ENCODE data around the gene EXTL1. TPM values are rescaled to one million over a fixed set of nuclear protein-coding genes. Genes with fewer than 3 reads are reported as not detected.
A peak's percentile ranks its signal among the peaks of the same experiment; 100 is the strongest.
"Not testable (repeated sequence)": the region's sequence is repeated elsewhere in the genome, so short reads cannot be mapped to it uniquely, and the experiment has no call there.

Gene EXTL1, protein sequence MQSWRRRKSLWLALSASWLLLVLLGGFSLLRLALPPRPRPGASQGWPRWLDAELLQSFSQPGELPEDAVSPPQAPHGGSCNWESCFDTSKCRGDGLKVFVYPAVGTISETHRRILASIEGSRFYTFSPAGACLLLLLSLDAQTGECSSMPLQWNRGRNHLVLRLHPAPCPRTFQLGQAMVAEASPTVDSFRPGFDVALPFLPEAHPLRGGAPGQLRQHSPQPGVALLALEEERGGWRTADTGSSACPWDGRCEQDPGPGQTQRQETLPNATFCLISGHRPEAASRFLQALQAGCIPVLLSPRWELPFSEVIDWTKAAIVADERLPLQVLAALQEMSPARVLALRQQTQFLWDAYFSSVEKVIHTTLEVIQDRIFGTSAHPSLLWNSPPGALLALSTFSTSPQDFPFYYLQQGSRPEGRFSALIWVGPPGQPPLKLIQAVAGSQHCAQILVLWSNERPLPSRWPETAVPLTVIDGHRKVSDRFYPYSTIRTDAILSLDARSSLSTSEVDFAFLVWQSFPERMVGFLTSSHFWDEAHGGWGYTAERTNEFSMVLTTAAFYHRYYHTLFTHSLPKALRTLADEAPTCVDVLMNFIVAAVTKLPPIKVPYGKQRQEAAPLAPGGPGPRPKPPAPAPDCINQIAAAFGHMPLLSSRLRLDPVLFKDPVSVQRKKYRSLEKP
- not detected in 2 replicates for total RNA-seq

DNA sequence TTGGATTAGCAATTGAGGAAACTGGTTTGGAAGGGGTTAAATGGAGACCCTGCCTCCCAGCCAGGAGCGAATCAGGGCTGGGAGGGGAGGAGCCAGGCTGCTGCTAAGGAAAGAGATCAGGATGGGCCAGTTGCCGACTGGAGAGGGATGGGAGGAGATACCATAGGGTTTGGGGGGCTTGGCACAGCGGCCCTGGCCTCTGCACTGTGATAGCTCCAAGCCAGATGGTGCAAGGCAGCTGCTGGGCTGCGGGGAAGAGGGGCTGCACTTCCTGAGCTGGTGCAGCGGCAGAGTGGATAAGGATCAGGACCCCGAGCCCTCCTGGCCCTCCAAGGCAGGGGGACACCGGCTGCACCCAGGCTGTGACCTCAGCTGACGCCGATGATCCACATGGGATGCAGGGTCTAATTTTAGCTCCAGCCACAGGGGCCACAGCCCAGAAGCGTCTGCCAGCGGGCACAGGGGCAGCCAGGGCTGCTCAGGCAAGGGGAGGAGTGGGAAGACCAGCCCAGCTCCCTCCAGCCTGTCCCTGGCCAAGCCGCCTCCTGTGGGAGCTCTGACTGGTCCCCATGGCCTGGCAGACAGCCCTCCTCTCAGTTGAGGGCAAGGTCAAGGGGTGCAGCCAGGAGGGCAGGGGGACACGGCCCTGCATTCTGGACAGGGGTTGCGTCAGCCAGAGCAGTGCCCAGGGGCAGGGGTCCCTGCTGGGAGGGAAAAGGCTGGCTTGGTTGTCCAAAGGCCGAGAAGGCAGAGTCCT is at the start of gene EXTL1:
Gene EXTL1, plus strand, starts transcription at position 129 of the 757 bp plus-strand sequence. CDS start 872 bp downstream, outside the sequence.
- Mint-ChIP-seq H3K4me3 (no peak within 1 kb of the TSS), H3K4me1 (peaks cover 12% of the 10 kb centered on the region), H3K27ac (no peak within 1 kb of the TSS), H3K9me3 (no peaks in the 10 kb centered on the region), H3K27me3 (peaks cover 6% of the 10 kb centered on the region), H3K36me3 (ENCODE audit: low read depth) (no peaks in the 10 kb centered on the region)
- intact Hi-C loops (cut with micrococcal nuclease), result no loop called here
- no peak for DNase-seq

DNA sequence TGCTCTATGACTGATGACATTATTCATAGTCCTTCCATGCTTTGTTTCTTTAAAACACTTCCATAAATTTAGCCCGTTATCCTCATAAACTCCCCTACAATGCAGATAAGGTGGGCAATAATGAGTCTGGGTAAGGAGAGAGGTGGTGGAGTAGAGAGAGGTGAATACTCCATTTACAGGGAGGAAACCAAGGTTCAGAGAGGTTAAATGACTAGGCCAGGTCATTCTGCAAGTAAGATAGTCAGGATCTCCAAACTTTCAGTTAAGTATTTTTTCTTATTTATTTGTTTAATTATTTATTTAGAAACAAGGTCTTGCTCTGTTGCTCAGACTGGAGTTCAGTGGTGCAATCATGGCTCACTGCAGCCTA is 49.8 kb upstream of the EXTL1 start:
- H3K9me3 Mint-ChIP-seq, result no peaks in the 10 kb centered on the region
- peak overlapping the region; percentile 89 for H3K27ac Mint-ChIP-seq
- H3K4me3 Mint-ChIP-seq, result peak overlapping the region; percentile 47
- intact Hi-C loops (cut with micrococcal nuclease), result loop anchor here (1.0 kb wide), 2 partner anchors 27 to 76 kb away; partner anchors contain the start of gene PAFAH2
- peaks cover 25% of the 10 kb centered on the region for H3K4me1 Mint-ChIP-seq
- H3K36me3 Mint-ChIP-seq (ENCODE audit: low read depth), result peaks cover 52% of the 10 kb centered on the region
- no peaks in the 10 kb centered on the region for H3K27me3 Mint-ChIP-seq
- no peak for DNase-seq

DNA sequence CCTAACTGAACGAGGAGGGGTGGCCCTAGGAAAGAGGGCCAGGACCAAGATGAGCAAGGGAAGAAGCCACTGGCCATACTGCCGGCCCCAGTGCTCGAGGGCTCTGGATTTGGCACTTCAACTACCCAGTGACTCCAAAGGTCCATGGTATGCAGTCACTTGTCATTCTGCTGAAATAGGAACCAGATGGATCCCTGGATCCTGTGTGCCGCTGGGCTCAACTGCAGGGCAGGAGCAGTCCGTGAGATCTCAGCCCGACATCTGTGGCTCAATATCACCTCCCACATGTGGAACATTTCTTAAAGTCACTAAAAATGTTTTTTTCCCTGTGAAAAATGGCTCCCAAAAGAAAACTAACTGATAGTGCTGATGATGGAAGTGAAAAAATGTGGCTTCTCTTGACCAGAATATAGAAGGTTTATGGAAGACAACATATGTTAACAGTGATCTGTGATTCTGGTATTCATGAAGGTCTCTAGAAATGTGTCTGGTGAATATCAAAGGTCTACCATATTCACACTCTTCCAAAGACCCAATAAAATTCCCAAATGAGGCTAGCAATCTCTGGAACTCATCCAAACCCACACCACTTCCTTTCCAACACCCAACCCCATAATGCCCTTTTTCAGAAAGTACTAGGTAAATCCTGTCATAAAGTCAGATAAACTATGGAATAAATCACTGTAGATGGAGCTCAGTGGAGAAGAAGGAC is 47.8 kb upstream of the EXTL1 start:
- no peak for DNase-seq
- Mint-ChIP-seq H3K4me3 (no peak overlapping the region), H3K27ac (no peak overlapping the region), H3K36me3 (ENCODE audit: low read depth) (peaks cover 48% of the 10 kb centered on the region), H3K9me3 (no peaks in the 10 kb centered on the region), H3K27me3 (no peaks in the 10 kb centered on the region), H3K4me1 (peaks cover 26% of the 10 kb centered on the region)
- intact Hi-C loops (cut with micrococcal nuclease), result no loop called here

DNA sequence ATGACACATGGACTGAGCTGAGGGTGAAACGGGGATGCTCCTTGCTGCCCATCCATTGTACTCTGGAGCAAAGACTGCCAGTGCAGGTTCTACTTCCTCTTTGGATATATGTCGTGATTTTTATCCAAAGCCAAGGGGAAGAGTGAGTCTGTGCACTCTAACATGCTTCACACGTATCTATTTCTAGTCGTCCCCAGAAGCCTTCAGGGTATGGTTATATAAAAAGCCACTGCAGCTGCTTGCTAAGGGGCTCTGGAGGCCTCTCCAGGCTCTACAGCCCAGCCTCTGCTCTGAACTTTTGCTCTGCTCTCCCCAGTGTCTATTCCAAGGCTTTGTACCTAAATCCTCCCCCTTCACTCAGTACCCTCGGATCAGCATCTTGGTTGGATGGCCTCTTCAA is 43.8 kb upstream of the EXTL1 start:
- Mint-ChIP-seq H3K36me3 (ENCODE audit: low read depth) (peaks cover 49% of the 10 kb centered on the region), H3K9me3 (no peaks in the 10 kb centered on the region), H3K4me1 (peaks cover 6% of the 10 kb centered on the region), H3K4me3 (no peak overlapping the region), H3K27me3 (no peaks in the 10 kb centered on the region), H3K27ac (peak overlapping the region; percentile 37)
- intact Hi-C loops (cut with micrococcal nuclease), result no loop called here
- DNase-seq, result no peak

DNA sequence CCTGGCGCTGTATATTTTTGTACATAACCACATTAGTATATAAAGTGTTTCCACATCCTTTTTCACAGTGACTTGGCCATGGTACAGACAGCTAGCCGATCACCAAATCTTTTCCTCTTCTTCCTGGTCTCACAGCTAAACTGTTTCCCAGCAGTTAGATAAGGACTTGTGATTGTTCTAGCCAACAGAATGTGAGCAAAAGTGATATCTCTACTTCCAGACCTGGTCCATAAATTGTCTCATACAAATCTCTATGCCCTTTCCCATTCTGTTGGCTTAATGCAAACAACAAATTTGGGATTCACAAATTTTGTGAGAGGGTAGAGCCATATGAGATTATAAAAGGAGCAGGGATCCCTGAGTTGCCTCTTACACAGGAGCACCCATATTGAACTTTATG is 43.2 kb upstream of the EXTL1 start:
- intact Hi-C loops (cut with micrococcal nuclease), result no loop called here
- Mint-ChIP-seq H3K4me3 (no peak overlapping the region), H3K27me3 (no peaks in the 10 kb centered on the region), H3K27ac (no peak overlapping the region), H3K9me3 (no peaks in the 10 kb centered on the region), H3K36me3 (ENCODE audit: low read depth) (peaks cover 50% of the 10 kb centered on the region), H3K4me1 (peaks cover 6% of the 10 kb centered on the region)
- DNase-seq, result no peak

DNA sequence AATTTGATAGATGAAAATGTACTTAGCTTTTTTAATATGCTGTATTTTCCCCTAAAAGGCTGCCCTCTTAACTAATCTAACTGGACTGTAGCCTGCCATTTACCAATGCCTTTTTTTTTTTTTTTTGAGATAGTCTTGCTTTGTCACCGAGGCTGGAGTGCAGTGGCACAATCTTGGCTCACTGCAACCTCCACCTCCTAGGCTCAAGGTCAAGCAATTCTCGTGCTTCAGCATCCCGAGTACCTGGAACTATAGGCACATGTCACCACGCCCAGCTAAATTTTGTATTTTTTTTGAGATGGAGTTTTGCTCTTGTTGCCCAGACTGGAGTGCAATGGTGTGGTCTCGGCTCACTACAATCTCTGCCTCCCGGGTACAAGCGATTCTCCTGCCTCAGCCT is 42.4 kb upstream of the EXTL1 start:
- DNase-seq, result no peak
- peaks cover 51% of the 10 kb centered on the region for H3K36me3 Mint-ChIP-seq (ENCODE audit: low read depth)
- H3K27ac Mint-ChIP-seq, result no peak overlapping the region
- H3K9me3 Mint-ChIP-seq, result no peaks in the 10 kb centered on the region
- H3K4me1 Mint-ChIP-seq, result peaks cover 4% of the 10 kb centered on the region
- H3K4me3 Mint-ChIP-seq, result no peak overlapping the region
- intact Hi-C loops (cut with micrococcal nuclease), result no loop called here
- no peaks in the 10 kb centered on the region for H3K27me3 Mint-ChIP-seq

DNA sequence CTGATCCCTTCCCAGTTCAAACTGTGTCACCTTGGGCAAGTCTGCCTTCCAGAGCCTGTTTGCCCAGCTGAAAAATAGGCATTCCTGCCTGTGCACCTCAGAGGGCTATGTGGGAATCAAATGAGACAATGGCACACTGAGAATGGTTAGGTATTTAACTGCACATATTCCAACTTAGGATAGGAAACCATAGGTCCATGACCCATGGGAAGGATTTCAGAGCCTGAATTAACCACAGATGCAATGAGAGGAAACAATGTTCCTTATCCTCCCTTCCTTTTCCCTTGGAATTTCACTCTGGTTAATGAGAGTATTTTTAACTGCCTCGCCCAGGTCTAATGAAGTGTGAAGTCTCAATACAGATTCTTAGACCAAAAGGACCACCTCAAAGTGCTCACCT is 36.4 kb upstream of the EXTL1 start:
- DNase-seq, result no peak
- intact Hi-C loops (cut with micrococcal nuclease), result no loop called here
- H3K4me3 Mint-ChIP-seq, result no peak overlapping the region
- H3K9me3 Mint-ChIP-seq, result no peaks in the 10 kb centered on the region
- H3K27ac Mint-ChIP-seq, result no peak overlapping the region
- peaks cover 46% of the 10 kb centered on the region for H3K36me3 Mint-ChIP-seq (ENCODE audit: low read depth)
- H3K27me3 Mint-ChIP-seq, result no peaks in the 10 kb centered on the region
- H3K4me1 Mint-ChIP-seq, result peaks cover 22% of the 10 kb centered on the region

DNA sequence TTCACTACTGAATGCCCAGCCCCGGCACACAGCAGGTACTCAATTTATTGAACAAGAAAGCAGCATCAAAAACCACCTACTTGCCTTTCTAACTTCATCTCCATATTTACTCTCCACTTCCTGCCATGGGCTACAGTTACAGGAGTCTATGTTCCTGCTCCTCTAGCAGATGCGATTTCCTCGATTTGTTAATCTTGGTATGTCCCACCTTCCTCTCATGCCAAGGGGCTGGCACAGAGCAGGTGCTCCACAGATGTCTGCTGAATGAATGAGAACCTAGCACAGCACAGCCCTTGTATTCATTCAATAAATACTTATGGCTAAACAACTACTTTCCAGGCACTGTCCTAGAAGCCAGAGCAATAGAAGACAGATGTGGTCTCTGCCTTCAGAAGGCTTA is 35.9 kb upstream of the EXTL1 start:
- no peak overlapping the region for H3K4me3 Mint-ChIP-seq
- H3K27ac Mint-ChIP-seq, result no peak overlapping the region
- no peak for DNase-seq
- peaks cover 25% of the 10 kb centered on the region for H3K4me1 Mint-ChIP-seq
- no peaks in the 10 kb centered on the region for H3K9me3 Mint-ChIP-seq
- intact Hi-C loops (cut with micrococcal nuclease), result no loop called here
- peaks cover 46% of the 10 kb centered on the region for H3K36me3 Mint-ChIP-seq (ENCODE audit: low read depth)
- H3K27me3 Mint-ChIP-seq, result no peaks in the 10 kb centered on the region

DNA sequence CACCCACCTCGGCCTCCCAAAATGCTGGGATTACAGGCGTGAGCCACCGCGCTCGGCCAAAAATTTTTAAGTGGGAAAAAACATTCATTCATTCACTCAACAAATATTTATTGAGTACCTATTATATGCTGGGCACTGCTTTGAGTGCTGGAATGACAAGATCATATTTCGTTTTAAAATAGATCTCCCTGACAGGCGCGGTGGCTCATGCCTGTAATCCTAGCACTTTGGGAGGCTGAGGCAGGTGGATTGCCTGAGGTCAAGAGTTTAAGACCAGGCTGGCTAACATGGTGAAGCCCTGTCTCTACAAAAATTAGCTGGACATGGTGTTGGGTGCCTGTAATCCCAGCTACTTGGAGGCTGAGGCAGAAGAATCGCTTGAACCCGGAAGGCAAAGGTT is 34.8 kb upstream of the EXTL1 start:
- intact Hi-C loops (cut with micrococcal nuclease); H3K27ac Mint-ChIP-seq; H3K4me3 Mint-ChIP-seq; H3K27me3 Mint-ChIP-seq; H3K9me3 Mint-ChIP-seq; DNase-seq: not testable (repeated sequence)
- peaks cover 42% of the 10 kb centered on the region for H3K36me3 Mint-ChIP-seq (ENCODE audit: low read depth)
- peaks cover 29% of the 10 kb centered on the region for H3K4me1 Mint-ChIP-seq

DNA sequence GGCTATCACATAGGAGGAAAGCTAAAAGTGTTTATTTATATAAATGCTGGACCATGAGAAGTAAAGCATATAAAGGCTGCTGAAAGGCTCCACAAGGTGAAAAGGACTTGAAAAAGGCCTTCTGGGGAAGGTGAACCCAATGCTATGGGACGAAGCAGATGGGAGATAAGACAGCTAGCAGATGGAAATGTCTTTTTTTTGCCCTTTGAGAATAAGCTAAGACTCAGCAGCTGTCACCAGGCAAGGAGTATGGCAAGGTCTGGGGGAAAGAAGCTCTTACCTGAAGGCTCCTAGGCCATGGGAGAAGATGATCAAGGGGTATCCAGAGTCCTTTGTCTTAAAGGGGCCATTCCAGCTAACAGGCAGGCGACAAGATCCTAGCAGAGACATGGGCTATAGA is 33.6 kb upstream of the EXTL1 start:
- H3K36me3 Mint-ChIP-seq (ENCODE audit: low read depth), result peaks cover 31% of the 10 kb centered on the region
- DNase-seq, result no peak
- H3K27me3 Mint-ChIP-seq, result no peaks in the 10 kb centered on the region
- H3K27ac Mint-ChIP-seq, result no peak overlapping the region
- no peak overlapping the region for H3K4me3 Mint-ChIP-seq
- intact Hi-C loops (cut with micrococcal nuclease), result no loop called here
- peaks cover 35% of the 10 kb centered on the region for H3K4me1 Mint-ChIP-seq
- no peaks in the 10 kb centered on the region for H3K9me3 Mint-ChIP-seq

DNA sequence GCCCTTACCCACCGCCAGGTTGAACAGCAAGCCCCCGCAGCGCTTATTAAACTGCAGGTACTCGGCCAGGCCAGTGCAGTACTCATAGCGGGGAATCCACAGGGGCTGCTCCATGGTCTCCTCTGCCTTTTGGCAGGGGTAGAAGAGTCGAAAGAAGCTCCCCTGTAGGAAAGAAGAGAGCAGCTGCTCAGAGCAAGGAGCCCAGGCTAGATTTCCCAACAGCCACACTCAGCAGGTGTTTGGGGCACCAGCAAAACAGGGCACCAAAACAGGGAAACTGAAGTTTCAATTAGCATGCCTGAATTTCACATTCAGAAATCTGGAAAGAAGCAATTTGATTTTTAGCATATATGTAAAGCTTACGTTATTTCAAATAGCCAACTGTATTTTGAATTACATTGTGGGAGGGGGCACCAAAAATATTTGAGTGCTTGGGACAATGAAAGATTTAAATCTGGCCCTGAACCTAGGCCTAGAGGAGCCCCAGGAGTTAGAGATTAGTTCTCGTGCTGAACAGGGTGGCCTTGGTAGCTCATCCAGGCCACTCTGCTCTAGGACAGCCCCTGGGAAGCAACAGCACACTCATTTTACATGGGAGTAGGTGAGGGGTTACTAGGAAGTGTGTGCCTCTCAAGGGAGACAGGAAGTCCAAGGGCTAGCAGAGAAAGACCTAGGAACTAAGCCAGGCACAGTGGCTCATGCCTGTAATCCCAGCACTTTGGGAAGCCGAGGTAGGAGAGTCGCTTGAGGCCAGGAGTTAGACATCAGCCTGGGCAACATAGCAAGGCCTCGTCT is 31.9 kb upstream of the EXTL1 start:
- Mint-ChIP-seq H3K27ac (peak overlapping the region; percentile 80), H3K4me3 (peak overlapping the region; percentile 78), H3K27me3 (no peaks in the 10 kb centered on the region), H3K4me1 (peaks cover 41% of the 10 kb centered on the region), H3K36me3 (ENCODE audit: low read depth) (peaks cover 17% of the 10 kb centered on the region), H3K9me3 (no peaks in the 10 kb centered on the region)
- no peak for DNase-seq
- intact Hi-C loops (cut with micrococcal nuclease), result no loop called here

DNA sequence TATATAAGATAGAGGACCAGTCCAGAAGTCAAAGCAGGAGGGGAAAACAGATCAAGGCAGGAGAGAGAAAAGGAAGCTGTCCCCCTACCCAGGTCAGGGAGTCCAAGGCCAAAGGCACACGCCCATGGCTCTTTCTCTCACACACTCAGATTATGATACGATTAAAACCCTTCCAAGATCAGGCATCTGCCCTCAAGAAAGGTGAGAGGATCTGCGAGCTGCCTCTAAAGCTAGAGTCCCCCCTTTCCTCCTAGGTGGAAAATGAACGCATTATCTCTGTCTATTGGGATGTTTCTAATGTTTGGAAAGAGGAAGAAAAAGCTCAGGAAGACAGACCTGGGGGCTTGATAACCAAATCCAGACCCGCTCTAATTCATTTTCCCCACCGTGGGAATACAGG is 31.3 kb upstream of the EXTL1 start:
- Mint-ChIP-seq H3K4me1 (peaks cover 41% of the 10 kb centered on the region), H3K27me3 (no peaks in the 10 kb centered on the region), H3K4me3 (peak overlapping the region; percentile 78), H3K36me3 (ENCODE audit: low read depth) (peaks cover 17% of the 10 kb centered on the region), H3K9me3 (no peaks in the 10 kb centered on the region), H3K27ac (peak overlapping the region; percentile 80)
- intact Hi-C loops (cut with micrococcal nuclease), result no loop called here
- DNase-seq, result no peak

Measured in activated CD4-positive, alpha-beta T cell treated with anti-CD3 and anti-CD28 coated beads, Interleukin-2, amount 10 ng/mL, durations not matched to agents 24 days and 14 days (primary cell).